ENCODE measurements around the gene IQCK. TPM values are rescaled to one million over a fixed set of nuclear protein-coding genes. Genes with fewer than 3 reads are reported as not detected.

The IQCK gene
- polyA plus RNA-seq, 3 donors, result 0.52 to 1.2 (median 0.58) TPM

GRCh38 chr16:19744670-19745069 is 26.6 kb downstream of the IQCK start:
- H3K27ac Mint-ChIP-seq, result no peak overlapping the region
- no peak overlapping the region for H3K4me3 Mint-ChIP-seq
- WGBS (ENCODE audit: insufficient coverage), result no CpG with 5 or more reads among the region's 3 CpGs
- Histone ChIP-seq H3K4me2 (replicated peaks; ENCODE audit: extremely low read depth, low read length, poor library complexity, severe bottlenecking) (no peak overlapping the region), H3K79me2 (ENCODE audit: insufficient read depth, low read length) (no peaks in the 10 kb centered on the region), H2AFZ (ENCODE audit: insufficient read depth, low read depth, low read length, poor library complexity, severe bottlenecking) (no peak overlapping the region), H3K27me3 (ENCODE audit: control insufficient read depth in 2 of 2, insufficient read depth in 2 of 2, low read length in 2 of 2) (no peaks in the 10 kb centered on the region), H4K20me1 (ENCODE audit: insufficient read depth, low read length) (no peaks in the 10 kb centered on the region), H3K4me3 (replicated peaks in 1 of 3; ENCODE audit: low read depth in 2 of 3, low read length in 3 of 3) (no peak overlapping the region), H3K27ac (ENCODE audit: low read depth in 1 of 2, low read length in 2 of 2) (no peak overlapping the region), H3K36me3 (replicated peaks in 1 of 2; ENCODE audit: control insufficient read depth in 1 of 2, insufficient read depth in 2 of 2, low read length in 2 of 2) (no peaks in the 10 kb centered on the region), H3K4me1 (ENCODE audit: control insufficient read depth in 1 of 2, insufficient read depth in 2 of 2, low read length in 2 of 2) (no peaks in the 10 kb centered on the region), H3K9ac (ENCODE audit: insufficient read depth, low read length, poor library complexity, severe bottlenecking) (no peak overlapping the region), H3K9me3 (replicated peaks in 1 of 2; ENCODE audit: control insufficient read depth in 1 of 2, insufficient read depth in 1 of 2, low read length in 2 of 2) (no peaks in the 10 kb centered on the region)
- TF ChIP-seq CTCF (IDR thresholded peaks at IDR 0.05), result no peak
- H3K4me1 Mint-ChIP-seq, result no peaks in the 10 kb centered on the region
- H3K9me3 Mint-ChIP-seq, result no peaks in the 10 kb centered on the region
- DNase-seq, result no peak
- peaks cover 0 to 3% (median 0%) of the 10 kb centered on the region in 3 donors for H3K27me3 Mint-ChIP-seq (ENCODE audit: low read depth in 3 of 3)
- H3K36me3 Mint-ChIP-seq, result no peaks in the 10 kb centered on the region
- intact Hi-C loops (cut with micrococcal nuclease), result no loop called here

GRCh38 chr16:19745286-19746010 is 27.4 kb downstream of the IQCK start:
- H3K27me3 ChIP-seq (ENCODE audit: control insufficient read depth in 2 of 2, insufficient read depth in 2 of 2, low read length in 2 of 2), result no peaks in the 10 kb centered on the region
- Mint-ChIP-seq H3K36me3 (no peaks in the 10 kb centered on the region), H3K9me3 (no peaks in the 10 kb centered on the region), H3K4me1 (no peaks in the 10 kb centered on the region), H3K27me3 (ENCODE audit: low read depth in 3 of 3) (peaks cover 0 to 3% (median 0%) of the 10 kb centered on the region in 3 donors), H3K27ac (no peak overlapping the region), H3K4me3 (no peak overlapping the region)
- no peaks in the 10 kb centered on the region for H3K4me1 ChIP-seq (ENCODE audit: control insufficient read depth in 1 of 2, insufficient read depth in 2 of 2, low read length in 2 of 2)
- H3K79me2 ChIP-seq (ENCODE audit: insufficient read depth, low read length), result no peaks in the 10 kb centered on the region
- WGBS (ENCODE audit: insufficient coverage), result 100% methylated on average over 5 of the region's 9 CpGs
- no peak overlapping the region for H3K27ac ChIP-seq (ENCODE audit: low read depth in 1 of 2, low read length in 2 of 2)
- no peaks in the 10 kb centered on the region for H3K9me3 ChIP-seq (replicated peaks in 1 of 2; ENCODE audit: control insufficient read depth in 1 of 2, insufficient read depth in 1 of 2, low read length in 2 of 2)
- H3K36me3 ChIP-seq (replicated peaks in 1 of 2; ENCODE audit: control insufficient read depth in 1 of 2, insufficient read depth in 2 of 2, low read length in 2 of 2), result no peaks in the 10 kb centered on the region
- H3K4me3 ChIP-seq (replicated peaks in 1 of 3; ENCODE audit: low read depth in 2 of 3, low read length in 3 of 3), result no peak overlapping the region
- H3K4me2 ChIP-seq (replicated peaks; ENCODE audit: extremely low read depth, low read length, poor library complexity, severe bottlenecking), result no peak overlapping the region
- H3K9ac ChIP-seq (ENCODE audit: insufficient read depth, low read length, poor library complexity, severe bottlenecking), result no peak overlapping the region
- no peaks in the 10 kb centered on the region for H4K20me1 ChIP-seq (ENCODE audit: insufficient read depth, low read length)
- no peak for TF ChIP-seq CTCF (IDR thresholded peaks at IDR 0.05)
- no peak for DNase-seq
- H2AFZ ChIP-seq (ENCODE audit: insufficient read depth, low read depth, low read length, poor library complexity, severe bottlenecking), result no peak overlapping the region
- intact Hi-C loops (cut with micrococcal nuclease), result no loop called here
